Right atrium auricular region (tissue), 2 donors: ENCODE results near the gene SEC62. TPM values are rescaled to one million over a fixed set of nuclear protein-coding genes. Genes with fewer than 3 reads are reported as not detected.

ENCODE experiments used
- DNase-seq: peaks from one replicate; pipeline ENCODE4 v3.0.0-alpha.2; 2019; ENCODE audit warnings: low spot score
- H3K27ac ChIP-seq, 2 donors: fragments of 200-600 bp; sonication (generic); 1 replicate in 1 of 2; 2 replicates in 1 of 2; pipeline ENCODE4 v1.5.1; 2016 to 2019
- H3K27me3 ChIP-seq, 2 donors: fragments of 200-600 bp; sonication (generic); one replicate each; pipeline versions ENCODE4 v1.5.1 to v1.6.0; 2017 to 2019
- H3K36me3 ChIP-seq: fragments of 200-600 bp; sonication (generic); one replicate; pipeline ENCODE4 v1.5.1; 2016
- H3K4me1 ChIP-seq, 2 donors: fragments of 200-600 bp; sonication (generic); one replicate each; pipeline versions ENCODE4 v1.5.1 to v1.6.0; 2017 to 2019
- H3K4me3 ChIP-seq, 2 donors: fragments of 200-600 bp; sonication (generic); 1 replicate in 1 of 2; 2 replicates in 1 of 2; pipeline ENCODE4 v1.5.1; 2017 to 2019; ENCODE audit warnings: mild to moderate bottlenecking in 1 of 2, moderate library complexity in 1 of 2
- H3K9me3 ChIP-seq, 2 donors: fragments of 200-600 bp; sonication (generic); one replicate each; pipeline ENCODE4 v1.5.1; 2019
- CTCF ChIP-seq, 2 donors: fragments of 200-600 bp; sonication (generic); IDR thresholded peaks; one replicate each; pipeline ENCODE4 v1.5.1; 2019; ENCODE audit warnings: antibody characterized with exemption in 2 of 2
- total RNA-seq, 2 donors: library from RNA; depleted of rRNA; stranded (reverse); fragments of >200 nt; gene quantifications; one replicate each; pipeline ENCODE4 v1.1.0, GENCODE V29; 2016

SEC62 gene
- total RNA-seq, 2 donors from 2014 or later = 29.5 to 31.2 TPM

GRCh38 chr3:169969174-169970095 lies 2.8 kb downstream of the SEC62 start:
- TF ChIP-seq CTCF (IDR thresholded peaks at IDR 0.05) = no peak
- Histone ChIP-seq H3K9me3 (no peaks in the 10 kb centered on the region), H3K4me3 (no peak overlapping the region), H3K27me3 (no peaks in the 10 kb centered on the region), H3K36me3 (no peaks in the 10 kb centered on the region), H3K27ac (no peak overlapping the region), H3K4me1 (peaks cover 0 to 34% of the 10 kb centered on the region in 2 donors)
- DNase-seq = no peak

- no peak for TF ChIP-seq CTCF (IDR thresholded peaks at IDR 0.05)
- no peak for DNase-seq
- peaks cover 8% of the 10 kb centered on the region for H3K36me3 ChIP-seq
- H3K4me3 ChIP-seq = no peak overlapping the region
- no peaks in the 10 kb centered on the region for H3K27me3 ChIP-seq
- H3K27ac ChIP-seq = no peak overlapping the region
- no peaks in the 10 kb centered on the region for H3K9me3 ChIP-seq
- peaks cover 0 to 34% of the 10 kb centered on the region in 2 donors for H3K4me1 ChIP-seq
Measured at GRCh38 chr3:169970847-169971246, 4.2 kb downstream of the SEC62 start.

- peaks cover 0 to 34% of the 10 kb centered on the region in 2 donors for H3K4me1 ChIP-seq
- peaks cover 15% of the 10 kb centered on the region for H3K36me3 ChIP-seq
- DNase-seq = no peak
Measured at GRCh38 chr3:169971522-169971921, 4.9 kb downstream of the SEC62 start.

GRCh38 chr3:169980055-169980454 lies 13.4 kb downstream of the SEC62 start:
- no peaks in the 10 kb centered on the region for H3K27me3 ChIP-seq
- no peak overlapping the region for H3K27ac ChIP-seq
- peaks cover 93% of the 10 kb centered on the region for H3K36me3 ChIP-seq
- H3K4me3 ChIP-seq = no peak overlapping the region
- no peaks in the 10 kb centered on the region for H3K4me1 ChIP-seq
- DNase-seq = no peak
- no peak for TF ChIP-seq CTCF (IDR thresholded peaks at IDR 0.05)
- no peaks in the 10 kb centered on the region for H3K9me3 ChIP-seq

More at GRCh38 chr3:169971522-169971921, 4.9 kb downstream of the SEC62 start:
- Histone ChIP-seq H3K4me3 (no peak overlapping the region), H3K27me3 (no peaks in the 10 kb centered on the region), H3K9me3 (no peaks in the 10 kb centered on the region), H3K27ac (no peak overlapping the region)
- TF ChIP-seq CTCF (IDR thresholded peaks at IDR 0.05) = no peak

GRCh38 chr3:169984292-169984691 lies 17.7 kb downstream of the SEC62 start:
- Histone ChIP-seq H3K4me3 (no peak overlapping the region), H3K4me1 (no peaks in the 10 kb centered on the region), H3K27me3 (no peaks in the 10 kb centered on the region), H3K9me3 (no peaks in the 10 kb centered on the region), H3K27ac (no peak overlapping the region), H3K36me3 (peaks cover 77% of the 10 kb centered on the region)
- no peak for DNase-seq
- TF ChIP-seq CTCF (IDR thresholded peaks at IDR 0.05) = no peak
